ENCODE data around the gene CDK17.
"Not testable (repeated sequence)": the region's sequence is repeated elsewhere in the genome, so short reads cannot be mapped to it uniquely, and the experiment has no call there.

CDK17 gene

GRCh38 chr12:96397756-96398423, 2.3 kb downstream of the CDK17 start:
- no peaks in the 10 kb centered on the region for H3K27me3 ChIP-seq (ENCODE audit: insufficient read depth, insufficient read length)
- no peak overlapping the region for H3K9ac ChIP-seq (ENCODE audit: insufficient read length, low read depth)
- TF ChIP-seq YY1 (IDR thresholded peaks at IDR 0.05; ENCODE audit: insufficient read depth, insufficient read length) (no peak), SUZ12 (IDR thresholded peaks at IDR 0.05; ENCODE audit: extremely low read depth, insufficient read depth, insufficient read length) (no peak), ZNF274 (IDR thresholded peaks at IDR 0.05; ENCODE audit: low read depth, low read length) (no peak)
- DNase-seq (ENCODE audit: low read depth, low spot score), result no peak
- no peaks in the 10 kb centered on the region for H3K36me3 ChIP-seq (ENCODE audit: insufficient read depth, insufficient read length, low read length)
- H3K4me1 ChIP-seq (ENCODE audit: insufficient read depth, insufficient read length), result no peaks in the 10 kb centered on the region
- no peaks in the 10 kb centered on the region for H3K9me3 ChIP-seq (ENCODE audit: insufficient read depth, low read length)
- no peak overlapping the region for H3K4me3 ChIP-seq (ENCODE audit: insufficient read length, low read depth)

GRCh38 chr12:96396914-96397313, 3.3 kb downstream of the CDK17 start:
- Histone ChIP-seq H3K4me3 (ENCODE audit: insufficient read length, low read depth) (no peak overlapping the region), H3K9ac (ENCODE audit: insufficient read length, low read depth) (no peak overlapping the region), H3K27me3 (ENCODE audit: insufficient read depth, insufficient read length) (no peaks in the 10 kb centered on the region)

GRCh38 chr12:96396209-96396608, 4.0 kb downstream of the CDK17 start:
- H3K4me3 ChIP-seq (ENCODE audit: insufficient read length, low read depth), result no peak overlapping the region

More at GRCh38 chr12:96396914-96397313, 3.3 kb downstream of the CDK17 start:
- no peaks in the 10 kb centered on the region for H3K4me1 ChIP-seq (ENCODE audit: insufficient read depth, insufficient read length)
- TF ChIP-seq YY1 (IDR thresholded peaks at IDR 0.05; ENCODE audit: insufficient read depth, insufficient read length) (no peak), ZNF274 (IDR thresholded peaks at IDR 0.05; ENCODE audit: low read depth, low read length) (no peak), SUZ12 (IDR thresholded peaks at IDR 0.05; ENCODE audit: extremely low read depth, insufficient read depth, insufficient read length) (no peak)
- H3K9me3 ChIP-seq (ENCODE audit: insufficient read depth, low read length), result no peaks in the 10 kb centered on the region
- no peaks in the 10 kb centered on the region for H3K36me3 ChIP-seq (ENCODE audit: insufficient read depth, insufficient read length, low read length)
- no peak for DNase-seq (ENCODE audit: low read depth, low spot score)

GRCh38 chr12:96395236-96395635, 5.0 kb downstream of the CDK17 start:
- Histone ChIP-seq H3K4me3 (ENCODE audit: insufficient read length, low read depth) (no peak overlapping the region), H3K36me3 (ENCODE audit: insufficient read depth, insufficient read length, low read length) (no peaks in the 10 kb centered on the region), H3K9ac (ENCODE audit: insufficient read length, low read depth) (no peak overlapping the region), H3K9me3 (ENCODE audit: insufficient read depth, low read length) (no peaks in the 10 kb centered on the region), H3K27me3 (ENCODE audit: insufficient read depth, insufficient read length) (no peaks in the 10 kb centered on the region), H3K4me1 (ENCODE audit: insufficient read depth, insufficient read length) (no peaks in the 10 kb centered on the region)
- no peak for DNase-seq (ENCODE audit: low read depth, low spot score)
- TF ChIP-seq ZNF274 (IDR thresholded peaks at IDR 0.05; ENCODE audit: low read depth, low read length) (no peak), YY1 (IDR thresholded peaks at IDR 0.05; ENCODE audit: insufficient read depth, insufficient read length) (no peak), SUZ12 (IDR thresholded peaks at IDR 0.05; ENCODE audit: extremely low read depth, insufficient read depth, insufficient read length) (no peak)

More at GRCh38 chr12:96396209-96396608, 4.0 kb downstream of the CDK17 start:
- no peaks in the 10 kb centered on the region for H3K4me1 ChIP-seq (ENCODE audit: insufficient read depth, insufficient read length)
- H3K9ac ChIP-seq (ENCODE audit: insufficient read length, low read depth), result no peak overlapping the region
- H3K27me3 ChIP-seq (ENCODE audit: insufficient read depth, insufficient read length), result no peaks in the 10 kb centered on the region
- TF ChIP-seq ZNF274 (IDR thresholded peaks at IDR 0.05; ENCODE audit: low read depth, low read length) (no peak), YY1 (IDR thresholded peaks at IDR 0.05; ENCODE audit: insufficient read depth, insufficient read length) (no peak), SUZ12 (IDR thresholded peaks at IDR 0.05; ENCODE audit: extremely low read depth, insufficient read depth, insufficient read length) (no peak)
- no peaks in the 10 kb centered on the region for H3K9me3 ChIP-seq (ENCODE audit: insufficient read depth, low read length)
- H3K36me3 ChIP-seq (ENCODE audit: insufficient read depth, insufficient read length, low read length), result no peaks in the 10 kb centered on the region
- DNase-seq (ENCODE audit: low read depth, low spot score), result no peak

GRCh38 chr12:96393229-96393628, 7.0 kb downstream of the CDK17 start:
- not testable (repeated sequence) for H3K9me3 ChIP-seq (ENCODE audit: insufficient read depth, low read length); H3K4me1 ChIP-seq (ENCODE audit: insufficient read depth, insufficient read length); H3K36me3 ChIP-seq (ENCODE audit: insufficient read depth, insufficient read length, low read length); H3K4me3 ChIP-seq (ENCODE audit: insufficient read length, low read depth); DNase-seq (ENCODE audit: low read depth, low spot score); H3K27me3 ChIP-seq (ENCODE audit: insufficient read depth, insufficient read length); H3K9ac ChIP-seq (ENCODE audit: insufficient read length, low read depth)

- DNase-seq (ENCODE audit: low read depth, low spot score), result no peak
- TF ChIP-seq ZNF274 (IDR thresholded peaks at IDR 0.05; ENCODE audit: low read depth, low read length), result no peak
- no peak for TF ChIP-seq SUZ12 (IDR thresholded peaks at IDR 0.05; ENCODE audit: extremely low read depth, insufficient read depth, insufficient read length)
- TF ChIP-seq YY1 (IDR thresholded peaks at IDR 0.05; ENCODE audit: insufficient read depth, insufficient read length), result no peak
- Histone ChIP-seq H3K27me3 (ENCODE audit: insufficient read depth, insufficient read length) (no peaks in the 10 kb centered on the region), H3K9ac (ENCODE audit: insufficient read length, low read depth) (no peak overlapping the region), H3K36me3 (ENCODE audit: insufficient read depth, insufficient read length, low read length) (no peaks in the 10 kb centered on the region), H3K4me1 (ENCODE audit: insufficient read depth, insufficient read length) (no peaks in the 10 kb centered on the region), H3K4me3 (ENCODE audit: insufficient read length, low read depth) (no peak overlapping the region), H3K9me3 (ENCODE audit: insufficient read depth, low read length) (no peaks in the 10 kb centered on the region)
These were observed 7.8 kb downstream of the CDK17 start for GRCh38 chr12:96392397-96392796.

GRCh38 chr12:96387981-96388380, 12.3 kb downstream of the CDK17 start:
- no peak for TF ChIP-seq YY1 (IDR thresholded peaks at IDR 0.05; ENCODE audit: insufficient read depth, insufficient read length)
- TF ChIP-seq ZNF274 (IDR thresholded peaks at IDR 0.05; ENCODE audit: low read depth, low read length), result no peak
- no peak for TF ChIP-seq SUZ12 (IDR thresholded peaks at IDR 0.05; ENCODE audit: extremely low read depth, insufficient read depth, insufficient read length)
- no peak overlapping the region for H3K4me3 ChIP-seq (ENCODE audit: insufficient read length, low read depth)
- H3K36me3 ChIP-seq (ENCODE audit: insufficient read depth, insufficient read length, low read length), result no peaks in the 10 kb centered on the region
- no peak overlapping the region for H3K9ac ChIP-seq (ENCODE audit: insufficient read length, low read depth)
- no peaks in the 10 kb centered on the region for H3K9me3 ChIP-seq (ENCODE audit: insufficient read depth, low read length)
- no peaks in the 10 kb centered on the region for H3K27me3 ChIP-seq (ENCODE audit: insufficient read depth, insufficient read length)
- DNase-seq (ENCODE audit: low read depth, low spot score), result no peak
- no peaks in the 10 kb centered on the region for H3K4me1 ChIP-seq (ENCODE audit: insufficient read depth, insufficient read length)

Data from NT2/D1 (cell line).